ENCODE measurements around the gene FEM1A.
"Not testable (repeated sequence)": the region's sequence is repeated elsewhere in the genome, so short reads cannot be mapped to it uniquely, and the experiment has no call there.

FEM1A gene

DNA sequence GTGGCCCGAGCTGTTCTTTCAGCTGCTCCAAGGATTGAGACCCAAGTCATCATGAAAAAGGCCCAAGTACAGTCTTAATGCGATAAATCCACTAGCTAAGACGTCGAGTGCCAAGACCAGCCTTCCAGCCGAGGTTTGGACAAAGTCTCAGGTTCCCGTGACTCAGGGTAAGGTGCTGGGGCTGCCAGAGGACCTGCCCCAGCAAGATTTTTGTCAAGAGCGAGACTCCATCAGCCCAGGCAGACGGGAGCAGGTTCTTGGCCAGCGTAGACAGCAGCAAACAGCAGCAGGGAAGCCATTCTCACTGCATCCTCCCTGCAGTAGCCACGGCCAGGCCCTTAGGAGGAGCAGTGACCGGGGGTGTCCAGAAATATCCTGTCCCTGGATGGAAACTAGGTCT, 3.4 kb downstream of the FEM1A start:
- peaks cover 41% of the 10 kb centered on the region for H3K36me3 ChIP-seq (ENCODE audit: control insufficient read depth, insufficient read depth, low read length)
- no peak overlapping the region for H3K27ac ChIP-seq (ENCODE audit: low read depth, low read length, severe bottlenecking)
- H3K4me1 ChIP-seq (ENCODE audit: control insufficient read depth, insufficient read depth, low read length, poor library complexity, severe bottlenecking) = peaks cover 6% of the 10 kb centered on the region
- H3K4me3 ChIP-seq (ENCODE audit: extremely low read depth, insufficient read depth, low read length, poor library complexity, severe bottlenecking) = no peak overlapping the region
- 93 to 98% methylated on average over 10 of the region's 11 CpGs for WGBS, 2 experiments (ENCODE audit: insufficient coverage in 2 of 2)
- H3K9me3 ChIP-seq (ENCODE audit: control insufficient read depth, low read length) = no peaks in the 10 kb centered on the region

DNA sequence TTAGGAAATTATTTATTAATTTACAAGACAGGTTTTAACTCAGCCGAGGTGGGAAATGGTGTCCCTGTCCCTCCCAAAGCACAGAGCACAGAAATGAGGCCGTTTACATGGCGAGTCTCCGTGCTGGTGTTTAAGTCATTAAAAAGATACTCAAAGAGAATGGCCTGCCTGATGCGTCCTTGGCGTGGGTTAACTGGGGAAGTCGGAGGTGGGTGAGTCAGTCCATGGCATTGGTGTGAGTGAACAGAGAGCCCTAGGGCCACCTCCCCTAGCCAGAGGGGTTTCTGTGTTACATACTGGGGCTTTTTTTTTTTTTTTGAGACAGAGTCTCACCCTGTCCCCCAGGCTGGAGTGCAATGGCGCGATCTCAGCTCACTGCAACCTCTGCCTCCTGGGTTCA, 3.9 kb downstream of the FEM1A start:
- 93 to 95% methylated on average over 8 to 9 of the region's 9 CpGs for WGBS, 2 experiments (ENCODE audit: insufficient coverage in 2 of 2)
- Histone ChIP-seq H3K4me3 (ENCODE audit: extremely low read depth, insufficient read depth, low read length, poor library complexity, severe bottlenecking) (no peak overlapping the region), H3K9me3 (ENCODE audit: control insufficient read depth, low read length) (no peaks in the 10 kb centered on the region), H3K36me3 (ENCODE audit: control insufficient read depth, insufficient read depth, low read length) (peaks cover 41% of the 10 kb centered on the region), H3K27ac (ENCODE audit: low read depth, low read length, severe bottlenecking) (no peak overlapping the region), H3K4me1 (ENCODE audit: control insufficient read depth, insufficient read depth, low read length, poor library complexity, severe bottlenecking) (peaks cover 6% of the 10 kb centered on the region)

DNA sequence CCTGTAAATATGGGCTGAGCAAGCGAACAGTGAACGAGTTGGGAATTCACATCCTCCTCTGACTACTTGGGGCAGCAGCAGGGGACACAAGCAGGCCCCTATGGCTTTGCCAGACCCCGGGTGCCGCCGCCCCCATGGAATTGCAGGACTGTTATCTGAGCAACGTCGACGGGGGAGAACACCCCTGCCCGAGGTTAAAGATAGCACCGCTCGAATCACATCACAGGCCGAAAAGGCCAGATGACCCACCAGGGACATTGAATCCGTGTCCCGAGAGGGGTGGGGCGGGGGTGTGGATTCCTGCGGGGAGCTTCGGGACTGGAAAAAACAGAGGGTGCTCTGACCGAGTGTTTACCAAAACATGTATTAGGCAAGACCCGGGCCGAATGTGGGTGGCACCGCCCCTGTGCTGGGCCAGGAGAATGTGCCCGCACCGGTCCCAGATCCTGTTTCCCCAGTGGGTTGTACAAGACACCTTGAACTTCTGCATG, 9.1 kb downstream of the FEM1A start:
- H3K36me3 ChIP-seq (ENCODE audit: control insufficient read depth, insufficient read depth, low read length) = peaks cover 21% of the 10 kb centered on the region
- H3K9me3 ChIP-seq (ENCODE audit: control insufficient read depth, low read length) = no peaks in the 10 kb centered on the region
- no peak overlapping the region for H3K27ac ChIP-seq (ENCODE audit: low read depth, low read length, severe bottlenecking)
- no peak overlapping the region for H3K4me3 ChIP-seq (ENCODE audit: extremely low read depth, insufficient read depth, low read length, poor library complexity, severe bottlenecking)
- no peaks in the 10 kb centered on the region for H3K4me1 ChIP-seq (ENCODE audit: control insufficient read depth, insufficient read depth, low read length, poor library complexity, severe bottlenecking)
- WGBS, 2 experiments (ENCODE audit: insufficient coverage in 2 of 2) = 90% methylated on average over 19 to 22 of the region's 23 CpGs

DNA sequence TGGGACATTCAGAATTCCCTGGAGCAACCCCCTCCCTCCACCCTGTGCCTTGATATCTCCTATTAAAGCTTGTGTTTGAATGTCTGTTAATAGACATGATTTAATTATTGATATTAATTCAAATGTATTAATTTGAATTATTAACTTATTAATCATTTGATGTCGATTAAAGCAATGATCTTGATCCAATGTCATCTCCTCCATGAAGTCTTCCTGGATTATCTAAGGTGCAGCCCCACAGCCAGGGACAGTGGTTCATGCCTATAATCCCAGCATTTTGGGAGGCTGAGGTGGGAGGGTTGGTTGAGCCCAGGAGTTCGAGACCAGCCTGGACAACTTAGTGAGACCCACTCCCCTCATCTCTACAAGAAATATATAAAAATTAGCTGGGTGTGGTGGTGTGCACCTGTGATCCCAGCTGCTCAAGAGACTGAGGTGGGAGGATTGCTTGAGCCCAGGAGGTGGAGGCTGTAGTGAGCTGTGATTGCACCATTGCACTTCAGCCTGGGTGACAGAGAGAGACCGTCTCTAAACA, 9.6 kb downstream of the FEM1A start:
- Histone ChIP-seq H3K27ac (ENCODE audit: low read depth, low read length, severe bottlenecking) (no peak overlapping the region), H3K4me3 (ENCODE audit: extremely low read depth, insufficient read depth, low read length, poor library complexity, severe bottlenecking) (no peak overlapping the region), H3K9me3 (ENCODE audit: control insufficient read depth, low read length) (no peaks in the 10 kb centered on the region), H3K36me3 (ENCODE audit: control insufficient read depth, insufficient read depth, low read length) (peaks cover 18% of the 10 kb centered on the region), H3K4me1 (ENCODE audit: control insufficient read depth, insufficient read depth, low read length, poor library complexity, severe bottlenecking) (no peaks in the 10 kb centered on the region)
- no CpG with 5 or more reads among the region's 3 CpGs for WGBS, 2 experiments (ENCODE audit: insufficient coverage in 2 of 2)

DNA sequence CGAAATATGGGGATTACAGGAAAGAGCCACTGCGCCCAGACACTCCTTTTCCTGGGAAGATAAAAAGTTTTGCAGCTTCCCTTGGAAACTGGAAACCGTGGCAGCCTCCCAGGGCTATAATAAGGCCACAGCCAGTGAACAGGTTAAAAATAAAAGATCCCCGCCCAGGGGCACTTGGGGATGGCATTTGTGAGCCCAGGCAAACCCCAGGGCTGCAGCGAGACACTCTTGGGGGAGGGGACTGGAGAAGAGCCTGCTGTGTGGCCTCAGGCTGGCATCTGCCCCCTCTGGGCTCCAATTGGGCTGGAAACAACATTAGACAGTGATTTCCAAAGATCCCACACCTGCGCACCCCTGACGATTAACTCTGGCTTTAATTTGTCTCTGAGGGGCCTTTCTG, 11.2 kb downstream of the FEM1A start:
- Histone ChIP-seq H3K36me3 (ENCODE audit: control insufficient read depth, insufficient read depth, low read length) (peaks cover 5% of the 10 kb centered on the region), H3K9me3 (ENCODE audit: control insufficient read depth, low read length) (no peaks in the 10 kb centered on the region), H3K27ac (ENCODE audit: low read depth, low read length, severe bottlenecking) (no peak overlapping the region), H3K4me3 (ENCODE audit: extremely low read depth, insufficient read depth, low read length, poor library complexity, severe bottlenecking) (no peak overlapping the region), H3K4me1 (ENCODE audit: control insufficient read depth, insufficient read depth, low read length, poor library complexity, severe bottlenecking) (no peaks in the 10 kb centered on the region)
- WGBS, 2 experiments (ENCODE audit: insufficient coverage in 2 of 2) = 85 to 88% methylated on average over 7 of the region's 7 CpGs

DNA sequence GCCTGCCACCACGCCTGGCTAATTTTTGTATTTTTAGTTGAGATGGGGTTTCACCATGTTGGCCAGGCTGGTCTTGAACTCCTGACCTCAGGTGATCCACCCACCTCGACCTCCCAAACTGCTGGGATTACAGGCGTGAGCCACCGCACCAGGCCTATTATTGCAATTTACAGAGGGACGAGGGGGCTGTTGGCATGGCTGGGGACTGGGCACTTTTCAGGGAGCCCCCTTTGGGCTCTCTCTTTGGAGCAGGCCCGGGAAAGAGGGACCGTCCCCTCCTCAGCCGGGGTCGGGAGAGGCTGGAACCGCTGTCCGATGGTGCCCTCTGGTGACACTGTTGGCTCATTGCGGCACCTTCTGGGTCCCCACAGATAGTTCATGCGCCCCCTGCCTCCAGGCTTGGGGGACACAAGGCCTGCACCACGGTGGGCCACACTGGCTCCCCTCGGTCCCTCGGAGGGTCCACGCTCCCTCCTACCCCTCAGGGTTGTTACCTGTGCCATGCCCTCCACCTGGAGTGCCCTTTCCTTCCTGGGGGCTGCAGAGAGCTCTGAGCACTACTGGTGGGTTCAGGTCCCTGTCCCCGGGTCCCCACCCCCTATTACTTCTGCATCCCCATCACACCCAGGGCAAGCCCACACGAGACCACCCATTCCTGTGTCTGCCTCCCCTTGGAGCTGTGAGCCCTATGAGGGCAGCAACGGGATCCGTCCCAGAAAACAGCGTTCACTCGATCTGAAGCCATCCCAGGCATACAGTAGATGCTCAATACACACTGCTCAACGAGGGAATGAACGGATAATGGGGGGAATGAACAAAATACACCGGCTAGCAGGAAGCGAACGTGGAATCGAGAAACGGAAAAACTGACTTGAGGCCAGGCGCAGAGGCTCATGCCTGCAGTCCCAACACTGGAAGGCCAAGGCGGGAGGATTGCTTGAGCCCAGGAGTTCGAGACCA, 12.5 kb downstream of the FEM1A start:
- H3K4me3 ChIP-seq (ENCODE audit: extremely low read depth, insufficient read depth, low read length, poor library complexity, severe bottlenecking) = no peak overlapping the region
- H3K36me3 ChIP-seq (ENCODE audit: control insufficient read depth, insufficient read depth, low read length) = no peaks in the 10 kb centered on the region
- H3K4me1 ChIP-seq (ENCODE audit: control insufficient read depth, insufficient read depth, low read length, poor library complexity, severe bottlenecking) = no peaks in the 10 kb centered on the region
- H3K27ac ChIP-seq (ENCODE audit: low read depth, low read length, severe bottlenecking) = no peak overlapping the region
- no peaks in the 10 kb centered on the region for H3K9me3 ChIP-seq (ENCODE audit: control insufficient read depth, low read length)
- 53 to 55% methylated on average over 31 to 32 of the region's 33 CpGs for WGBS, 2 experiments (ENCODE audit: insufficient coverage in 2 of 2)

DNA sequence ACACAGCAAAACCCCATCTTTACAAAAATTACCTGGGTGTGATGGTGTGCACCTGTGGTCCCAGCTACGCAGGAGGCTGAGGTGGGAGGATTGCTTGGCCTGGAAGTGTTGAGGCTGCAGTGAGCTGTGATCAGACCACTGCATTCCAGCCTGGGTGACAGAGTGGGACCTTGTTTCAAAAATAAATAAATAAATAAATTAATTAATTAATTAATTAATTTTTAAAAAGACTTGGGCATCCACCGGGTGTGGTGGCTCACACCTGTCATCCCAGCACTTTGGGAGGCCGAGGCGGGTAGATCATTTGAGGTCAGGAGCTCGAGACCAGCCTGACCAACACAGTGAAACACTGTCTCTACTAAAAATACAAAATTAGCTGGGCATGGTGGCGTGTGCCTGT, 13.6 kb downstream of the FEM1A start:
- not testable (repeated sequence) for H3K36me3 ChIP-seq (ENCODE audit: control insufficient read depth, insufficient read depth, low read length); H3K27ac ChIP-seq (ENCODE audit: low read depth, low read length, severe bottlenecking); H3K4me3 ChIP-seq (ENCODE audit: extremely low read depth, insufficient read depth, low read length, poor library complexity, severe bottlenecking); H3K4me1 ChIP-seq (ENCODE audit: control insufficient read depth, insufficient read depth, low read length, poor library complexity, severe bottlenecking); H3K9me3 ChIP-seq (ENCODE audit: control insufficient read depth, low read length)
- 90 to 100% methylated on average over 3 of the region's 6 CpGs for WGBS, 2 experiments (ENCODE audit: insufficient coverage in 2 of 2)

DNA sequence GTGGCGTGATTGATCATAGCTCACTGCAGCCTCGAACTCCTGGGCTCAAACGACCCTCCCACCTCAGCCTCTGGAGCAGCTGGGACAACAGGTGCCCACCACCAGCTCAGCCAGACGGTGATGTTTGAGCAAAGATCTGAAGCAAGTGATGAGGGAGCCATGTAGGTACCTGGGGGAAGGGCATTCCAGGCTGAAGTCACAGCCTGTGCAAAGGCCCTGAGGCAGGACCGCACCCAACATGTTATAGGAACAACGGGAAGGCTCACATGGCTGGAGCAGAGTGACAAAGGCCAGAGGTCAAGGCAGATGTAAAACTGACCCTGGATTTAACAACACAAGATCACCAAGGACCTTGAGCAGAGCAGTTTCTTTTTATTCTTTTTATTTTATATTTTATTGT, 14.8 kb downstream of the FEM1A start:
- H3K27ac ChIP-seq (ENCODE audit: low read depth, low read length, severe bottlenecking) = no peak overlapping the region
- H3K9me3 ChIP-seq (ENCODE audit: control insufficient read depth, low read length) = no peaks in the 10 kb centered on the region
- no peaks in the 10 kb centered on the region for H3K36me3 ChIP-seq (ENCODE audit: control insufficient read depth, insufficient read depth, low read length)
- WGBS, 2 experiments (ENCODE audit: insufficient coverage in 2 of 2) = 94 to 99% methylated on average over 3 to 6 of the region's 6 CpGs
- no peaks in the 10 kb centered on the region for H3K4me1 ChIP-seq (ENCODE audit: control insufficient read depth, insufficient read depth, low read length, poor library complexity, severe bottlenecking)
- no peak overlapping the region for H3K4me3 ChIP-seq (ENCODE audit: extremely low read depth, insufficient read depth, low read length, poor library complexity, severe bottlenecking)

DNA sequence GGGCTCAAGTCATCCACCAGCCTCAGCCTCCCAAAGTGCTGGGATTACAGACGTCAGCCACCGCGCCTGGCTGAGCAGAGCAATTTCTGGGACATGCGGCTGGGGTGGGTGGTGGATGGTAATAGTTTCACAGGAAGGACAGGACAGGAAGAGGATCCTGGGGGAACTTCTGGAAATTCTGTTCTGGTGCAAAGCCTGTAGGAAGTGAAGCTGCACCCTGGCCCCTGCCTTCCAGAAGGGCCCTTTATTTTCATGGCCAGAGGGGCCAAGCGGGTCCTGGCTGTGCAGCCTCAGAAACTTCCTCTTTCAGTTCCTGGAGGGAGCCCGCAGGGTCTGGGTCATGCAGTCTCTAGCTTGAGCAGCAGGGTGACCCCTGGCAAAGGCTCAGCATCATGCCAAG, 15.7 kb downstream of the FEM1A start:
- WGBS, 2 experiments (ENCODE audit: insufficient coverage in 2 of 2) = 88 to 96% methylated on average over 3 to 6 of the region's 6 CpGs
- Histone ChIP-seq H3K4me3 (ENCODE audit: extremely low read depth, insufficient read depth, low read length, poor library complexity, severe bottlenecking) (no peak overlapping the region), H3K36me3 (ENCODE audit: control insufficient read depth, insufficient read depth, low read length) (no peaks in the 10 kb centered on the region), H3K27ac (ENCODE audit: low read depth, low read length, severe bottlenecking) (no peak overlapping the region), H3K9me3 (ENCODE audit: control insufficient read depth, low read length) (no peaks in the 10 kb centered on the region), H3K4me1 (ENCODE audit: control insufficient read depth, insufficient read depth, low read length, poor library complexity, severe bottlenecking) (peaks cover 2% of the 10 kb centered on the region)

DNA sequence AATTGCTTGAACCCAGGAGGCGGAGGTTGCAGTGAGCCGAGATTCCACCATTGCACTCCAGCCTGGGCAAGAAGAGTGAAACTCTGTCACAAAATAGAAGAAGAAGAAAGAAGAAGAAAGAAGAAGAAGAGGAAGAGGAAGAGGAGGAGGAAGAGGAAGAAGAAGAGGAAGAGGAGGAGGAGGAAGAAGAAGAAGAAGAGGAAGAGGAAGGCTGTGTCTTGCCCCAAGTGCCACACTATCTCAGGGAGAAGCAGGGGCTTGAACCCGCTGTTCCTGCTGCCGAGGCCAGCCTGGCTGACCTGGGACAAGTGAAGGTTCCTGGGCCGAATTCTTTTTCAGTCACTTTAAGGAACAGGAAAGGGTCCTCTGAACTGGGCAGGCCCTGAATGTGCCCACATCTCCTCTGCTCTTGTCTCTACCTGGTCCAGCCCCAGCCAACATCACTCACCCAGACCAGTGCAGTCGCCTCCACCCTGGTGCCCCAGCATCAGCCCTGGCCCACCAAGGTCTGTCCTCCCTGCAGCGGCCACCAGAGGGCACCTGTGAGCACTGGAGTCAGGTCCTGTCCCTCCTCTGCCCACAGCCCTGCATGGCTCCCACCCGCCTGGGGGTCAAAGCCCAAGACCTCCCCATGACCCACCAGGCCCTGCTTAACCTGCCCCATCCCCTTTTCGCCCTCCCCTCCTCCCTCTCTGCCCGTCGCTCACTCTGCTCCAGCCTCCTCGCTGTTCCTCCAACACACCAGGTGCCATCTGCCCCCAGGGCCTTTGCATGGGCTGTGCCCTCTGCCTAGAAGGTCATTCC, 20.0 kb downstream of the FEM1A start:
- Histone ChIP-seq H3K27ac (ENCODE audit: low read depth, low read length, severe bottlenecking) (no peak overlapping the region), H3K4me1 (ENCODE audit: control insufficient read depth, insufficient read depth, low read length, poor library complexity, severe bottlenecking) (peaks cover 5% of the 10 kb centered on the region), H3K36me3 (ENCODE audit: control insufficient read depth, insufficient read depth, low read length) (peaks cover 7% of the 10 kb centered on the region), H3K4me3 (ENCODE audit: extremely low read depth, insufficient read depth, low read length, poor library complexity, severe bottlenecking) (no peak overlapping the region), H3K9me3 (ENCODE audit: control insufficient read depth, low read length) (no peaks in the 10 kb centered on the region)
- 77 to 78% methylated on average over 10 to 11 of the region's 12 CpGs for WGBS, 2 experiments (ENCODE audit: insufficient coverage in 2 of 2)

Data from mesodermal cell (in vitro differentiated cells).